NK-92 (cell line): Measurements from ENCODE around the gene MRPL41.
"Not testable (repeated sequence)": the region's sequence is repeated elsewhere in the genome, so short reads cannot be mapped to it uniquely, and the experiment has no call there.

Source experiments
- DNase-seq: peaks from one replicate; lab custom pipeline; 2025; ENCODE audit not compliant: unreplicated experiment; lab: John Stamatoyannopoulos, UW

The MRPL41 gene

GRCh38 chr9:137582286-137582860 lies 30.7 kb downstream of the MRPL41 start:
- DNase-seq = no peak

- DNase-seq = no peak
These were observed 31.7 kb downstream of the MRPL41 start for GRCh38 chr9:137583347-137583746.

GRCh38 chr9:137583957-137584356 lies 32.3 kb downstream of the MRPL41 start:
- no peak for DNase-seq

- no peak for DNase-seq
These were observed 35.2 kb downstream of the MRPL41 start for GRCh38 chr9:137586854-137587253.

- DNase-seq = no peak
These were observed 36.6 kb downstream of the MRPL41 start for GRCh38 chr9:137588311-137588710.

- DNase-seq = no peak
These were observed 37.2 kb downstream of the MRPL41 start for GRCh38 chr9:137588891-137589290.

- no peak for DNase-seq
These were observed 37.9 kb downstream of the MRPL41 start for GRCh38 chr9:137589441-137590122.

- no peak for DNase-seq
These were observed 38.4 kb downstream of the MRPL41 start for GRCh38 chr9:137590123-137590468.

GRCh38 chr9:137590469-137591383 lies 39.0 kb downstream of the MRPL41 start, which contains the start of gene ZMYND19:
Gene ZMYND19, minus strand, starts transcription at chr9:137590512. Its CDS starts 249 bp downstream, at chr9:137590263.
- no peak for DNase-seq

- DNase-seq = no peak
These were observed 41.1 kb downstream of the MRPL41 start for GRCh38 chr9:137592767-137593166.

- DNase-seq = no peak
These were observed 41.5 kb downstream of the MRPL41 start for GRCh38 chr9:137593176-137593575.

GRCh38 chr9:137596577-137596976 lies 44.9 kb downstream of the MRPL41 start:
- DNase-seq = not testable (repeated sequence)

GRCh38 chr9:137598943-137599342 lies 47.3 kb downstream of the MRPL41 start:
- DNase-seq = no peak
